Fibroblast of mammary gland (primary cell): ENCODE measurements around the gene KRT14.
"Not testable (repeated sequence)": the region's sequence is repeated elsewhere in the genome, so short reads cannot be mapped to it uniquely, and the experiment has no call there.

ENCODE experiments used
- DNase-seq: peaks from one replicate; pipeline ENCODE4 v3.0.0-alpha.2; 2010; ENCODE audit warnings: low read depth
- H3K4me3 ChIP-seq: 2 replicates; pipeline ENCODE4 v1.5.1; 2011; ENCODE audit warnings: low read depth, mild to moderate bottlenecking, low read length, moderate library complexity; ENCODE audit not compliant: control insufficient read depth
- CTCF ChIP-seq: conservative IDR thresholded peaks from 2 replicates; pipeline ENCODE4 v1.5.1; 2011; ENCODE audit warnings: low read depth, low read length, inconsistent platforms; ENCODE audit not compliant: control insufficient read depth, insufficient read depth

The KRT14 gene

GRCh38 chr17:41614098-41614497 is 27.4 kb upstream of the KRT14 start:
- TF ChIP-seq CTCF: no peak
- DNase-seq: no peak
- no peak overlapping the region for H3K4me3 ChIP-seq

- H3K4me3 ChIP-seq: no peak overlapping the region
- no peak for TF ChIP-seq CTCF
- DNase-seq: no peak
These were observed 26.8 kb upstream of the KRT14 start for GRCh38 chr17:41613277-41614082.

GRCh38 chr17:41612376-41613160 is 25.9 kb upstream of the KRT14 start, which contains the start of gene KRT16:
KRT16 (minus strand) TSS chr17:41612767; CDS start chr17:41612688, 79 bp downstream.
- H3K4me3 ChIP-seq: not testable (repeated sequence)
- peak; percentile 19 for DNase-seq

- no peak overlapping the region for H3K4me3 ChIP-seq
- no peak for TF ChIP-seq CTCF
- no peak for DNase-seq
These were observed 24.4 kb upstream of the KRT14 start for GRCh38 chr17:41610965-41611640.

- peak; percentile 18 for TF ChIP-seq CTCF
- H3K4me3 ChIP-seq, DNase-seq: not testable (repeated sequence)
These were observed 23.4 kb upstream of the KRT14 start for GRCh38 chr17:41610061-41610517.

- not testable (repeated sequence) for H3K4me3 ChIP-seq, DNase-seq
These were observed 20.2 kb upstream of the KRT14 start for GRCh38 chr17:41606930-41607329.

GRCh38 chr17:41602524-41602923 is 15.8 kb upstream of the KRT14 start:
- no peak for DNase-seq
- no peak overlapping the region for H3K4me3 ChIP-seq
- no peak for TF ChIP-seq CTCF
